Erythroblast (primary cell): ENCODE data around the gene TAS1R2.

Experiments
- GATA1 ChIP-seq: IDR thresholded peaks from 2 replicates; pipeline ENCODE4 v1.6.1; 2011; ENCODE audit warnings: low read depth, mild to moderate bottlenecking, control low read depth, low read length, moderate library complexity
- POLR2A ChIP-seq: IDR thresholded peaks from 2 replicates; pipeline ENCODE4 v1.6.1; 2011; ENCODE audit warnings: mild to moderate bottlenecking, low read length

DNA sequence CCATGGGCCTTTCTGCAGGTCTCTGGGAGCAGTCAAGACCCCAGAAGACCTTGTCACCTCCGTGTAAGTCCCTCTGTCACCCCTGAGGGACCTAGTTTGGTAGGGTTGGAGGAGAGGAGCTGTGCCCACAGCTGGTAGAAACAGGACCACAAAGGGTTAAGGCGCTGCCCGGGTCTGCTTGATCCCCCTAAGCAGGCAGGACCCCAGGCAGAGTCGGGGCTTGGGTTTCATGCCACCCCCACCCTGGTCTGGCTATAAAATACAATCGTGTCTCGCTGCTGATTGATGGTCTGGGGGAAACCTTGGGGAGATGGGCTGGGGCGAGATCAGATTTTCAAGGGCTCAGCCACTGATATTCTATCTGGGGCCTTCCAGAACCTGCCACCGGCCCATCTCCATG lies 50.9 kb downstream of the TAS1R2 start:
- no peak for TF ChIP-seq POLR2A
- no peak for TF ChIP-seq GATA1
